Right renal cortex interstitium (tissue), 3 donors: ENCODE results near the gene C20orf173. TPM values are rescaled to one million over a fixed set of nuclear protein-coding genes. Genes with fewer than 3 reads are reported as not detected.
"Not testable (repeated sequence)": the region's sequence is repeated elsewhere in the genome, so short reads cannot be mapped to it uniquely, and the experiment has no call there.

Experiments used
- DNase-seq, 3 donors: peaks; one replicate each; pipeline ENCODE4 v3.0.0-alpha.2; 2013; ENCODE audit warnings: low read depth in 3 of 3, low spot score in 2 of 3
- polyA plus RNA-seq, 3 donors: library from polyadenylated mRNA; unstranded; fragments of 120-200 nt; gene quantifications; one replicate each; pipeline ENCODE4 v1.2.1, GENCODE V29; 2013; ENCODE audit not compliant: insufficient read length in 3 of 3

C20orf173 gene
- polyA plus RNA-seq, 3 donors, result not detected

DNA sequence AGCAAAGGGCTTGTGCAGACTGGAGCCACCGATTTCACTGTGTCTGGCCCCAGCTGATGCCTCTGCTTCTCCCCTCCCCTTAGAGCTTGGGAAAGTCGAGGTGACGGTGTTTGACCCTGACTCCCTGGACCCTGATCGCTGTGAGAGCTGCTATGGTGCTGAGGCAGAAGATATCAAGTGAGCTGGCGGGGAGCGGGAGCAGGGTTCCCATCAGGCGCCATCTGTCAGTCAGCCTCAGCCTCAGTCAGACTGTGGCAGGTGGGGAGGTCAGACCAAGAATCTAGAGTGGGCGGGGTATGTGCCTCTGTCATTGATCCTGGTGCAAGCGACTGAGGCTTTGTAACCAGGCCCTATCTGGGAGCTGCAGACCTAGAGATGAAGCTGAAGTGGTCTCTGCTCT is 17.9 kb upstream of the C20orf173 start:
- DNase-seq, result no peak

- DNase-seq, result no peak
Observed at GRCh38 chr20:35546127-35546526, 16.7 kb upstream of the C20orf173 start.

- DNase-seq, result not testable (repeated sequence)
Observed at GRCh38 chr20:35544941-35545340, 15.5 kb upstream of the C20orf173 start.

DNA sequence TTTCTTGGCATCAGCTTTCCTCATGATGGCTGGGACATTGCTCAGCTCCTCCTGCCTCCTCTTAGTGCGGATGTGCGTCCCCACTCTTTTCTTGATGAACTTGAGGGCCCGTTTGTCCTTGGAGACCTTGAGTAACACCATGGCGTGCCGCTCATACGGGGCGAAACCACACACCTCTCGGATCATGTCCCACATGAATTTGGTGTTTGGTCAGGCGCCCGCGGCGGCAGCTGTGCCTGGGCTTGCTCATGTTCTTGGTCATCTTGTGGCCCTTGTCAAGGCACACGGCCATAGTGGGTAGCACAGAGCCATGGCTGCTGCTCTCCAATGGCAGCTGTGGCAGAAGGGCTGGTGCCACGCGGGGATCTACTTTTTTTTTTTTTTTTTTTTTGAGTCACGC is 15.0 kb upstream of the C20orf173 start:
- DNase-seq, result no peak

DNA sequence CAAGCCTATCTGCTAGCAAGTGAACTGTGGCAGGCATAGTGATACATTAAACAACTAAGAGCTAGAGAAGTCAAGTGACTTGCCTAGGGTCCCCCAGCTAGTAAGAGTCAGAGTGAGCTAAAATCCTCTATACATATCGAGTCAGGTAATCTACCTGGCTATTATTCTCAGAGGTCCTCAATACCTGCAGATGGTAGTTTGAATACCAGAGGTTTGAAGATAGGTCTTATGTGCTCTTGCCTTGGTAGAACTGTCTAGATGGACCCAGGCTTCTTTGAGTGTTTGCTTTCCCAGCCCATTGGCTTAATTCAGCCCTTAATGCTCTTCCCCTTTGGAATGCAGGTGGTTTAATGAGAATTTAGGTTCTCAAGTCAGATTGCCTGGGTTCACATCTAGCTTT is 13.5 kb upstream of the C20orf173 start:
- no peak for DNase-seq

GRCh38 chr20:35541783-35542662 is 12.6 kb upstream of the C20orf173 start, which contains the start of gene ERGIC3:
Gene ERGIC3 (plus strand): TSS chr20:35542078. CDS start chr20:35542098, 20 bp downstream.
- peak; percentile 81 to 92 (median 86) for DNase-seq

GRCh38 chr20:35541118-35541782 is 11.8 kb upstream of the C20orf173 start:
- no peak for DNase-seq

DNA sequence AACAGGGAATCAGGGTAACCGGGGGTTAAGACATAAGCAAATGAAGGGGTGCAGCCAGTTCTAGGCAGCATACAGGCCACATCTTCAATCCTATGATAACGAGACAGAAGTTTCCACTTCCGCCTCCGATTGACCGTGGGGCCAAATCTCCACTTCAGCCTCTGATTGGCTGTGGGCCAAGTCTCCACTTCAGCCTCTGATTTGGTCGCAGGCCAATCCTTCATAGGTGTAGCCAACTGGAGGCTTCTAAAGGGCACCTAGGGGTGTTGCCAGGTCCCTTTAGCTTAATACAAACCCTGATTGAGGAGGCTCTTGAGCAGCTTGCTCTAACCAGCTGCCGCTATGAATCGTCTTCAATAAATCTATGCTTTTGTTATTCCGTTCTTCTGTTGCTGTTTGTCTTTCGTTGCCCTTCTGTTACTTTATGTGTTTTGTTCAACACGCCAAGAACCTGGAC is 10.3 kb upstream of the C20orf173 start:
- DNase-seq, result no peak

- no peak for DNase-seq
Observed at GRCh38 chr20:35527122-35527769, 2.2 kb downstream of the C20orf173 start.

GRCh38 chr20:35525639-35526038 is 3.8 kb downstream of the C20orf173 start:
- DNase-seq, result no peak

- DNase-seq, result no peak
Observed at GRCh38 chr20:35523298-35523888, 6.1 kb downstream of the C20orf173 start.

GRCh38 chr20:35518955-35519354 is 10.5 kb downstream of the C20orf173 start:
- no peak for DNase-seq

- not testable (repeated sequence) for DNase-seq
Observed at GRCh38 chr20:35517767-35518166, 11.7 kb downstream of the C20orf173 start.

DNA sequence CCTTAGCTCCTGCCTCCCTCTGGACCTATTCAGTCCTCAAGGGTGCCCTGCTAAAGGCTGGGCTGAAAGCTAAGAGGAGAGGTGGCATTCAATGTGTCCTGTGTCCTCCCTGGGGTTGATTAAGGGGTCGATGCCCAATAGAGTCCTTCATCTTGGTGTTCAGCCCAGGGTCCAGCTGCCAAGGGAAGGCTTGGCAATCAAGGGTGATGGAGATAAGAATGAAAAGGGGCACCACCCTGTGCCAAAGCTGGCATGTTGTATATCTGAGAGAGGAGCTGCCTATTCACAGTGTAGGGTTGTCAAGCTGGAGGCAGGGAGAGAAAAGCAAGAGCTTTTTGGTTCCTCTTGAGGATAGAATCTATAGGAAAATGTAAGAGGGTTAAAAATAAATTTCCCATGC is 12.3 kb downstream of the C20orf173 start:
- DNase-seq, result no peak

DNA sequence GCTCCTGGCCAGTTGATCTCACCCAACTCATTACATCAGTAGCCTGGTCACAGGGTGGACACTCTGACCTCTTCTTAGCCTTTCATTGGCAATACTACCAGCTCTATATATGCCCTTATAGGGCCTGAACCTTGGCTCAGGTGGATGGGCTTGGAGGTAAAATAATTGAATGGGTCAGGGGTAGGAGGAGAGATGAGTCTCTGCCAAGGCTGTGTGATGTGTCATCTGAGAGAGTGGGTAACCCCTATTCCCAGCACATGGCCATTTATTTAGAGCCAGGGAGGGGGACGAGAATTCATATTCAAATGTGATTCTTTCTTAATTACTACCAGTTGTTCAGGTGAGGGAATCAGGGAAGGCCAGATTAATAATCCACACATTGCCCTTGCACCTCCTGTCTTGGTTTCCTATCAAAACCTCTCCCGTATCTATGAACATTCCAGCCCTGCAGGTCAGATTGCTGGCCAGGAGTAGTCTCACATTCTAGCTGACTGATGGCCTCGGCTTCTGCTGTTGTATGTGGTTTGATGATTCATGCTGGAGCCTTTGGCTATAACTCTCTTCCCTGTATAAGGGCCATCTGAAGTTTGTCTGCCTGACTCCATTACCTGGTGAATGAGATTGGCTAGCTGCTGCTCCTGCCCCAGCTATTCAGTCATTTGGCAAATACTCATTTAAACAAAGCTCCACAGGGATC is 13.4 kb downstream of the C20orf173 start:
- no peak for DNase-seq

GRCh38 chr20:35515341-35515740 is 14.1 kb downstream of the C20orf173 start:
- DNase-seq, result no peak

- no peak for DNase-seq
Observed at GRCh38 chr20:35514371-35514932, 15.0 kb downstream of the C20orf173 start.

DNA sequence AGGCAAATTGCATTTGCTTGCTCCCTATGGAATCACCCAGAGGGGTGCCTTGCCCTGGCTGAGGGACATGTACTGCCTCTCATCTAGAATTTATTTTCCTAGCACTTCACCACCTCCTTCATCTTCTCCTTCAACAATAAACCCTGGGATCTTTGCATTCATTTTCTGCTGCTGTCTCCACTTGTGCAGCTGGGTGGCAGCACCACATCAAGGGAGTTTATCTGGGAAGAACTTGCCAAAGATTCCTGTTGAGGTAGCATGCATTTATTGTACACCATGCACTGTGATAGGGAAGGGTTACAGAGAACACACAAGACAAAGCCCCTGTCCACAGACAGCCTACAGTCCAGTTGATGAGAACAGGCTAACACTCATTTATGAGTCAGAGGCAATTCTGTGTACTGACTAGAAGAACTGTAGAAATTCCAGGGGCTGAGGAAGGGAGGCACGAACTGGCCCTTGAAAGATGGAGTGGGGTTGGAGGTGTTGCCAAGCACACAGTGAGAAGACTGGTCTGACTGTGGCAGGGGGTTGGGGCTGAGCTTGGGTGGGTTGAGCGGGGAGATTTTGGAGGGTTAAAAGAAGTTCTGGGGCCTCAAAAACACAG is 17.5 kb downstream of the C20orf173 start:
- peak in 2 of 3 donors; percentile 2 to 12 for DNase-seq

DNA sequence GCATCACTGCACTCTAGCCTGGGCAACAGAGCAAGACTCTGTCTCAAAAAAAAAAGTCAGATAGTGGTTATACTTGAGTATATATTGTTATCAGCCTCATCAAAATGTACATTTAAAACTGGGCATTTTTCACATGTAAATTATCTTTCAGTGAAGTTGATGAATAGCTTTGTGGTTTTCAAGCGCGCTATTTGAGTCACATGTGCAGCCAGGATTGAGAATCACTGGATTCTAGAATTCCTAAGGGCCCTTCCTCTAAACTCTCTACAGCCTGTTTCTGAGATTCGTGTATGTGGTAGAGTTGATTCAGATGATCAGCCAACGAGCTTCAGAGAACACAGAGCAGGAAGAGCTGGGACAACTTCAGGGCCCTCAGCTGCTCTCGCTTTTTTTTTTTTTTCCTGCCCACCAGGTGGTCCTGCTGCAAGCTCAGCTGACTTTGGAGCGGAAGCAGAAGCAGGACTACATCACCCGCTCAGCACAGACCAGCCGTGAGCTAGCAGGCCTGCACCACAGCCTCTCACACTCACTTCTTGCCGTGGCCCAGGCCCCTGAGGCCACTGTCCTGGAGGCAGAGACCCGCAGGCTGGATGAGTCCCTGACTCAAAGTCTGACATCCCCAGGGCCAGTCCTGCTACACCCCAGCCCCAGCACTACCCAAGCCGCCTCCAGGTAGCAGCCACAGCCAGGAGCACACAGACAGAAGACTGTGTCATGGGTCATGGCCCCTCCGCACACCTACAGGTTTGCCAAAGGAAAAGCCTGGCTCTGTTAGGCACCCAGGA is 18.3 kb downstream of the C20orf173 start:
- no peak for DNase-seq
